CMK (cell line): ENCODE measurements around the gene CTSS.
"Not testable (repeated sequence)": the region's sequence is repeated elsewhere in the genome, so short reads cannot be mapped to it uniquely, and the experiment has no call there.

Source experiments
- DNase-seq: peaks from one replicate; pipeline ENCODE4 v3.0.0-alpha.2; 2010; ENCODE audit warnings: low read depth

CTSS gene

GRCh38 chr1:150775276-150775675 lies 9.7 kb upstream of the CTSS start:
- no peak for DNase-seq

GRCh38 chr1:150772326-150772725 lies 6.7 kb upstream of the CTSS start:
- no peak for DNase-seq

- not testable (repeated sequence) for DNase-seq
Observed at GRCh38 chr1:150767704-150768103, 2.1 kb upstream of the CTSS start.

- not testable (repeated sequence) for DNase-seq
Observed at GRCh38 chr1:150765977-150766301, 361 bp upstream of the CTSS start.

DNA sequence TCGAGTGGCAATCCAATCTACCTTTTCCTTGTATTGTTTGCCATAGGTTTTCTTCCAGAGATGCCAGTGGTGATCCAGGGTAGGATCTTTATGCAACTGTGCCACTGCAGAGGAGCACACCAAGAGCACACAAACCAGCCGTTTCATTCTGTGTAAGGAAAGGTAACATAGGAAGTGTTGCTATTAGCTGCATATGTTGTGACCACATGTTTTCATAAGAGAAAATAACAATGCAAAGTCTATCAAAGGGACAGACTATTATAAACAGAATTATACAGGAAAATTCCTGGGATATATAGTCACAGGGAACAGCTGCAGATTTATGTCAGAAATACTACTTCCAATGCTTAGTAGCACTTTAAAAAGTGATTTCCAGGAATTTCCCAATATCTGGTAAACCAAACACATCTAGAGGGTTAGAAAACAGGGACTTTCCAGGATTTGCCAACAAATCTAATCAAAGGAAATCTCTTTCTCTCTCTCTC lies 919 bp downstream of the CTSS start:
- DNase-seq, result no peak

DNA sequence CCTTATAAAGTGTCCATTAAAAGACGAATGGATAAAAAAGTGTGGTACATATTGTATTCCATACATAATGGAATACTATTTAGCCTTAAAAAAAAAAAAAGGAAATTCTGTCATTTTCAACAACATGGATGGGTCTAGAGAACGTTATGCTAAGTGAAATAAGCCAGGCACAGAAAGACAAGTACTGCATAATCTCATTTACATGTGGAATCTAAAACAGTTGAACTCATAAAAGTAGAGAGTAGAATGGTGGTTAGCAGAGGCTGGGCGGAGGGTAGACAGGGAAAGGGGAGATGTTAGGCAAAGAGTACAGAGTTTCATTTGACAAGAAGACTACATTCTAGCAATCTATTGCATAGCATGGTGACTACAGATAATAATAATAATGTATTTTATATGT lies 2.6 kb downstream of the CTSS start:
- no peak for DNase-seq

- DNase-seq, result no peak
Observed at GRCh38 chr1:150762552-150762951, 3.0 kb downstream of the CTSS start.

- DNase-seq, result no peak
Observed at GRCh38 chr1:150761801-150762200, 3.8 kb downstream of the CTSS start.

- no peak for DNase-seq
Observed at GRCh38 chr1:150760013-150760412, 5.6 kb downstream of the CTSS start.

- DNase-seq, result no peak
Observed at GRCh38 chr1:150753416-150753815, 12.2 kb downstream of the CTSS start.

DNA sequence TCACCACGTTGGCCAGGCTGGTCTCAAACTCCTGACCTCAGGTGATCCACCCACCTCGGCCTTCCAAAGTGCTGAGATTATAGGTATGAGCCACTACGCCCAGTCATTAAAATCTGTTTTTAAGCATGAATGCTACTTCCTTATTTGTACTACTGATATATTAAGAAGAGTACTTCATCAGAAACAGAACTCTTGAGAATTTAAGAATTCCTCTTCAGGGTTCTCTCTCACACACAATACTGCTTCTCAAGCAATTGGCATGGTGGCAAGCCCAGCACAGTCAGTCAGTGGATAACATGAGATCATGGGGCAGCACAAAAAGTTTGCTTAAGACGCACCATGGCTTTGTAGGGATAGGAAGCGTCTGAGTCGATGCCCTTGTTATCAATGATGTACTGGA lies 14.1 kb downstream of the CTSS start:
- no peak for DNase-seq

- no peak for DNase-seq
Observed at GRCh38 chr1:150749720-150750311, 15.8 kb downstream of the CTSS start.

- DNase-seq, result no peak
Observed at GRCh38 chr1:150748878-150749719, 16.5 kb downstream of the CTSS start.

DNA sequence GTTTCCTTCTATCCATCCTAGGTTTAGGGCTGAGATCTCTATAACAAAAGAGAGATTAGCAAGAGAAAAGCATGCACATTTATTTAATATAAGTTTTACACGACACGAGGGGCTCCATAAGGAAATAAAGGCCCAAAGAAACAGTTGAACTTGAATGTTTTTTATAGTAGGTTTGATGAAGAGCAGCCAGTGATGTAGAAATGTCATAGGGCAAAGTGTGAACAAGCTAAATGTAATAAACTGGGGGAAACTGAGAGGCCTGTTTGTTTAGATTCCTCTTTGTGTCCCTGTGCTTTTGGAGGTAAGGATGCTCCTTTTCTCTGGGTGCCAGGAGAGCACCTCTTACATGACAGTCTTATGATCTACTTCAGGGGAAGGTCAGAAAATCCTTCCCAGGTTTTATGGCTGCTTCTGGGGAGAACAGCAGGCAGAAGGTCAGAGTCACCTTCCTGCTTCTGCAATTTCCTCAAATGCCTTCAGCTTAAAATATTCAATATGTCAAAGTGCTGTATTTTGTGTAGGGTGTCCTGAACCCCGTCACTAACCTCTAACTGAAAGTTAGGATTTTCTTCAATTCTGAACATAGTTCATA lies 35.4 kb downstream of the CTSS start:
- no peak for DNase-seq

GRCh38 chr1:150724336-150724735 lies 41.2 kb downstream of the CTSS start:
- no peak for DNase-seq

GRCh38 chr1:150720703-150721102 lies 44.9 kb downstream of the CTSS start, which contains the start of gene HORMAD1:
HORMAD1 (minus strand) TSS chr1:150720895; CDS start chr1:150719505, 1,390 bp downstream.
- no peak for DNase-seq

GRCh38 chr1:150720098-150720497 lies 45.5 kb downstream of the CTSS start:
- DNase-seq, result no peak

- DNase-seq, result no peak
Observed at GRCh38 chr1:150718225-150718891, 47.2 kb downstream of the CTSS start.

GRCh38 chr1:150709031-150709430 lies 56.5 kb downstream of the CTSS start:
- DNase-seq, result not testable (repeated sequence)

DNA sequence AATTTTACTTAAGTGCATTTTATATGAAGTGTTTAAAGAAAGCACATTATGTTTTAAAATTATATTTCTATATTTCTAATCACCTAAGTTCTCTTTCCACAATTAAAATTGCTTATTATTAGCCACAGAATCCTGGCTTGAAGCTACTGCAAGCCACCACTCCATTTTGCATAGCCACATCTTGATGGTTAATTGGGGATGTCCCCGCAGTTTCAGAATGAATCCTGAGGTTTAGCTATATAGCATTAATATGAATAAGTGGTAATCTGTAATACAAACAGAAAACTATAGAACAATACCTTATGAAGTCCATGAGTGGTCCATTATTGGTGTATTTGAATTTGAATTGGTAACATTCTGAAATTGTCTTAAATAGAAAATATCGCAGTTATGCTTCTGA lies 57.0 kb downstream of the CTSS start:
- DNase-seq, result no peak

DNA sequence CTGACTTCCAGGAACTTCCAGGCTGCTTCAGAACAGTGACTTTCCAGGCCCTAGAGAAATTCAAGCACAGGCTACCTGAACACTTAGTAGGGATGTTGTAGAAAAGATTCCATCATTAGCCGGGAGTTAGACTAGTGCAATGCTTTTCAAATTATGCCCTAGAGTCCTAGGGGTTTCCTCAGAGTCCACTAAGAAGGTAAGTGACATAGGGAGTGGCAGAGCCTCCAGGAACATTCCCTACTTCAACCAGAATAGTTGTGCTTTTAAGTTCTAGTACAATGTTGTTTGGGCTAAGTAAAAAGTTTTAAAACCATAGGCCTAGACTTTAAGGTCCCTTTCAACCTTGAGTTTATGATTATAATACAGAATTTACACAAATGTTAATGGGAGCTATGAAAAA lies 59.5 kb downstream of the CTSS start:
- DNase-seq, result no peak

- no peak for DNase-seq
Observed at GRCh38 chr1:150703427-150703826, 62.2 kb downstream of the CTSS start.
